GM19452 (cell line): ENCODE measurements around the gene SIGLEC14.
"Not testable (repeated sequence)": the region's sequence is repeated elsewhere in the genome, so short reads cannot be mapped to it uniquely, and the experiment has no call there.

Source experiments
- ATAC-seq: cut with Tn5 transposase; IDR thresholded peaks from one replicate; pipeline ENCODE4 v1.9.1; 2021; ENCODE audit not compliant: unreplicated experiment

Gene SIGLEC14

DNA sequence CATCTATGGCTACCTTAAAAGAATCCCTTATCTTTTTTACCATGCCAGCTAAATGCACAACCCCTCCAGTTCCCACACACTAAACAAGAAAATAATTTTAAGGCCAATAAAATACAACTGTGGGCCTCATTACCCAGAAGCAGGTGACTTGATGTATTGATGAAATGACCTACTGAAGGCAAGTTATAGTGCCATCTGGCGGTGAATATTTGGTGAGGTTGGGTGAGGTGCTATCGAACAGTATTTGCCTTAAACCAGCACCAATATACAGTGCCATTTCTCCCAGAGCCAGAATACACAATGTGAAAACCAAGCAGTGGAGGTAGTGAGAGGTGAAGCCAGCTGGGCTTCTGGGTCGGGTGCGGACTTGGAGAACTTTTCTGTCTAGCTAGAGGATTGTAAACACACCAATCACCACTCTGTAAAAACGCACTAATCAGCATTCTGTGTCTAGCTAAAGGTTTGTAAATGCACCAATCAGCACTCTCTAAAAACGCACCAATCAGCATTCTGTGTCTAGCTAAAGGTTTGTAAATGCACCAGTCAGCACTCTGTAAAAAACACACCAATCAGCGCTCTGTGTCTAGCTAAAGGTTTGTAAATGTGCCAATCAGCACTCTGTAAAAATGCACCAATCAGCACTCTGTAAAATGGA lies 29.4 kb upstream of the SIGLEC14 start:
- not testable (repeated sequence) for ATAC-seq

DNA sequence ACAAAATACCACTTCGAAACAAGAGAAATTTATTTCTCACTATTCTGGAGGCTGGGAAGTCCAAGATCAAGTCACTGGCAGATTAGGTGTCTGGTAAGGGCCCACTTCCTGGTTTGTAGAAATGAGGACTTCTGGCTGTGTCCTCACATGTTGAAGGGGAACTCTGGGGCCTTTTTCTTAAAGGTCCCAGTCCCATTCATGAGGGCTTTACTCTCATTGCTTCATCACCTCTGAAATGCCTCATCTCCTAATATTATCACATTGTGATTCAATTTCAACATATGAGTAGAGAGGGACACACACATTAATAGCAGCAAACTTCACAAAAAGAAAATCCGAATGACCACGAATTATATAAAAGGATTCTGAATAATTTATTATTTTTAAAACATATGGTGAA lies 21.6 kb upstream of the SIGLEC14 start:
- ATAC-seq, result no peak

DNA sequence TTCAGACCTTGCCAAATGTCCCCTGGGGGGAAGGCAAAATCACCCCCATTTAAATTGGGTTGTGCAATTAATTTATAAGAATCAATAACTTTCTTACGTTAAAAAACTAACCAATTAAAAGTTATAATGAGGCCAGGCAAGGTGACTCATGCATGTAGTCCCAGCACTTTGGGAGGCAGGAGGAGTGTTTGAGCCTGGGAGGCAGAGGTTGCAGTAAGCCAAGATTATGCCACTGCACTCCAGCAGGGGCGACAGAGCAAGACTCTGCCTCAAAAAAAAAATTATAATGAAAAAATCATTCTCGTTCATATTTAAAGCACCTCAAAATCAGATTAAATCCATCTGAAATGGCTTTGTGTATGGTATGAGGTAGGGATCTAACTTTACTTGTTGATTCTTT lies 18.4 kb upstream of the SIGLEC14 start:
- ATAC-seq, result no peak

- no peak for ATAC-seq
Observed at GRCh38 chr19:51664131-51664530, 17.5 kb upstream of the SIGLEC14 start.

GRCh38 chr19:51663650-51664049 lies 17.0 kb upstream of the SIGLEC14 start:
- ATAC-seq, result no peak

DNA sequence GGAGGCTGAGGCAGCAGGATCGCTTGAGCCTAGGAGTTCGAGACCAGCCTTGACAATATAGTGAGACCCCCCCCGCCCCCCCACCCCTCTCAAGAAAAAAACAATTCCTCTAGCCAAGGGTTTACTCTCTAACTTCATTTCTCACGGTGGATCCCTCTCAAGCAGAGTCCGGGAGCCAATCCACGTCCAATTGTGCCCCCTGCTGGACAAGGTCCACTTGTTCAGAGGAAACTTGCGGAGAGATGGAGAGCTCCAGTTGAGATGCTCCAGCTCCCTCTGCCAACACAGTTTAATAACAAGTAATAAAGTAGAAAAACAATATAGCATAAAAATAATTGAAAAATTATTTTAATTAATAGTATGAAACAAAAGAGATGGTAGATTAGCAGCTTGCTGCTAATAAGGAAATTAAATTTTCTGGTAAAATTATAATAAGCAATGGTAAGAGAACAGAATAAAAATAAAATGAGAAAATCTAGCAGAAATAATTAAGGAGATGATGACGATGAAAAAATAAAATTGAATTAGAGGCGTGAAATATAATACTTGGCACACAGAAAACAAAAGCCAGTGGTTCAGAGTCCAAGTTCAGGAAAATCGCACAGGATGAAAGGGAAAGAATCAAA lies 14.5 kb upstream of the SIGLEC14 start:
- no peak for ATAC-seq

DNA sequence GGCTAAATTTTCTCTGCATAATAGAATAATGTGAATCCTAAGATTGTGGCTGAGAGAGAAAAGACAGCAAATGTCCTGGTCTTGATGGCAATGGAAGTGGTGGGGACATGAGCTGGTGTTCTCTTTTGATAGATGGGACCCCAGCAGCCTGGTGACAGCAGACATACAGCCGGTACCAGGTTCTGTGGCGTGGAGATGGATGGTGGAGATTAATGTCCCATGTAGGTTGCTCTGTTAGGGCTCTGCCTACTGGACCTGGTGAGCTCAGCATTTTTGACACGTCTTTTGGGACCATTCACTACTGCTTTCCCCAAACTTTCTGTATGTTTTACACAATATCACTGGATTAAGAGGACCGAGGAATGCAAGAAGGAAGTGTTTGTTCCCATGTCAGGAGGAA lies 8.2 kb upstream of the SIGLEC14 start:
- ATAC-seq, result no peak

DNA sequence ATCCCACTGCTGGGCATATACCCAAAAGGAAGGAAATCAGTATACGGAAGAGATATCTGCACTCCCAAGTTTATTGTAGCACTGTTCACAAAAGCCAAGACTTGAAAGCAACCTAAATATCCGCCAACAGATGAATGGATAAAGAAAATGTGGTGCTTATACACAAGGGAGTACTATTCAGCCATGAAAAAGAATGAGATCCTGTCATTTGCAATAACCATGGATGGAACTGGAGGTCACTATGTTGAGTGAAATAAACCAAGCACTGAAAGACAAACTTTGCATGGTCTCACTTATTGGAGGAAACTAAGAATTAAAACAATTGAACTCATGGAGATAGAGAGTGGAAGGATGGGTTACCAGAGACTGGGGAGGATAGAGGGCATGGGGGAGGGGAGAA lies 6.5 kb upstream of the SIGLEC14 start:
- ATAC-seq, result no peak

GRCh38 chr19:51652266-51652665 lies 5.6 kb upstream of the SIGLEC14 start:
- no peak for ATAC-seq

- ATAC-seq, result no peak
Observed at GRCh38 chr19:51651216-51651846, 4.7 kb upstream of the SIGLEC14 start.

DNA sequence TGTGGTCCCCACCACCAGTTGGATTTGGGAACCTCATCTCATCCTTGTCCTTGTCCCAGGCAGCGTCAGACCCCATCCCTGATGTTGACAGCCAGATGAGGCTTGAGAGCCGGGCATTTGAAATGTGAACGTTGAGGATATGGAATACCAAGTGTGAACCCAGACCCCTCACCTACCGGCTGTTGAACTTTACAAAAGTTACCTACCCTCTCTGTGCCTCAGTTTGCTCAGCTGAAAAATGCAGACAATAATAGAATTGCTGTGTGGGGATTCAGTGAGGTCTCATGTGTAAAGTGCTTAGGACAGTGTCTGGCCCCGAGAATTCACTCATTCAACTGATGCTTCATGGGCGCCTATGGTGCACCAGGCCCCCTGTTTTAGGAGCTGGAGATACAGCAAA lies 693 bp upstream of the SIGLEC14 start:
- no peak for ATAC-seq

DNA sequence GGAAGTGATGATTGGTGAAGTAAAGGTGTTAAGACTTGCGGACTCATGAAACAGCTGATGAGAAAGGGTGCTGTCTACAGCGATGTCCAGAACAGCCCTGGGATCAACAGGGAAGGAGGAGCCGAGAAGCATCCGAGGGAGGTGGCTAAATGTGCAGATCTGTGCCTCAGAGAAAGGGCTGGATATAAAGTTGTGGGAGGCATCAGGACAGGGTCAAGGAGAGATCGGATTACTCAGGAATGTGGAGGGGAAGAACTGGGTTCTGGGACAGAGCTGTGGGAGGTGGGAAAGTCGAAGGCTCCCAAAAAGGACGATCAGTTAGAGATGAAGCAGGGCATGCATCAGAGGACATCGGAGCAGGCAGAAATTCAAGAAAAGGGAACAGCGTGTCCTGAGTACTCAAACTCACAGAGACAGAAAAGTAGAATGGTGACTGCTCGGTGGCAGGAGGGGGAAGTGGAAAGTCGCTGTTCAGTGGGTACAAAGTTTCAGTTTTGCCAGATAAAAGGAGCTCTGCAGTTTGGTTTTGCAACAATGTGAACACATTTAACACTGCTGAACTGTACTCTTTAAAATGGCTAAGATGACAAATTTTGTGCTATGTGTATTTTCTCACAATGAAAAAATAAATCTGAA lies 1.9 kb downstream of the SIGLEC14 start:
- no peak for ATAC-seq

DNA sequence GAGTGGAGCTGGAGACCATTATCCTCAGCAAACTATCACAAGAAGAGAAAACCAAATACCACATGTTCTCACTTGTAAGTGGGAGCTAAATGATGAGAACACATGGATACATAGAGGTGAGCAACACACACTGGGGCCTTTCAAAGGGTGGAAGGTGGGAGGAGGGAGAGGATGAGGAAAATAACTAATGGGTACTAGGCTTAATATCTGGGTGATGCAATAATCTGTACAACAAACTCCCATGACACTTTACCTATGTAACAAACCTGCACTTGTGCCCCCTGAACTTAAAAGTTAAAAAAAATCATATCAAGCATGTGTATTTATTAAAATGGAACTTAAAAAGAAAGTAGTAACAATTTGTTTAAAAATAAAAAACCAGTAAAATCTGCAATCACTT lies 5.0 kb downstream of the SIGLEC14 start:
- ATAC-seq, result no peak

- no peak for ATAC-seq
Observed at GRCh38 chr19:51640386-51640785, 6.2 kb downstream of the SIGLEC14 start.

- no peak for ATAC-seq
Observed at GRCh38 chr19:51639916-51640315, 6.7 kb downstream of the SIGLEC14 start.

DNA sequence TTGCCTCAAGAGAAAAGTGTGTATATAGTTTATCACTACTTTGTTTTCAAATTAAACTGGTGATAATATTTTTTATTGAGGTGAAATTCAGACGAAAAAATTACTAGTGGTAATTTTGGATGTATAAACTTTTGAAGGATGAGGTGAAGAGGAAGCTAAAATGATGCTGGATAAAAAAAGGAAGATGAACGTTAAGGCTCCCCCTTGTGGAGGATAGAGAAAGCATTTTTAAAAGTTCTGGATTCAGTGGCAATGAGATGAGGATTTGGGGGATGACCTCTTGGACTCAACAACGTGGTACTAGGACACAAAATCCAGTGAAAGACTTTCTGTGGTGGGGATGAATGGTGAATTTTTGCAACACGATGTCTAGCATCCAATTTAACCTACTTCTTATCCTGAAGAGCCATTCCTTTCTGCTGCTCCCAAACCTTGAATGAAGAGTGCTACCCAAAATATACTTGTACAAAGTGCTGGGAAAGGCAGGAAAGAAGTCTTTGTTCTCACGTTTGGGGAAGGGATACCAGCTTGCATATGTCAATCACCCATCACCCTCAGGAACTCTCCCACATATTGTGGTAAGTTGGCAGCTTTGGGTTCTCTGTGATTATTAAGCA lies 9.2 kb downstream of the SIGLEC14 start:
- no peak for ATAC-seq

DNA sequence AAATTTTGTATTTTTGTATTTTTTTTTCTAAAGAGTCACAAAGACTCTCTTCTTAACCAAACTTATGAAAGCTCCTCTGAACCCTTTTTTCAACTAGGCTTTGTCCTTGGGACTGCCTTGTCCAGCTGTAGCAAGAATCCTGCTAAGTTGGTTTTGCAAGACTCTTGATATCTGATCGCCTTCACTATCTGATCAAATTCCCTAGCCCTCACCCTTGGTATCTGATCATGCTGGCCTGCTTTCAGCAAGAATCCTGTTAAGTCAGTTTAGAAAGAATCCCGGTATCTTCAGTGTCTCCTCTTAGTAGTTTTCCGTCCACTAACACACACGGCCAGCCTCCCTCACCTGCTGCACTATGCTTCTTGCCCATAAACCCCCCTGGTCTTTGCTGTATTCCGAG lies 14.5 kb downstream of the SIGLEC14 start:
- ATAC-seq, result no peak

DNA sequence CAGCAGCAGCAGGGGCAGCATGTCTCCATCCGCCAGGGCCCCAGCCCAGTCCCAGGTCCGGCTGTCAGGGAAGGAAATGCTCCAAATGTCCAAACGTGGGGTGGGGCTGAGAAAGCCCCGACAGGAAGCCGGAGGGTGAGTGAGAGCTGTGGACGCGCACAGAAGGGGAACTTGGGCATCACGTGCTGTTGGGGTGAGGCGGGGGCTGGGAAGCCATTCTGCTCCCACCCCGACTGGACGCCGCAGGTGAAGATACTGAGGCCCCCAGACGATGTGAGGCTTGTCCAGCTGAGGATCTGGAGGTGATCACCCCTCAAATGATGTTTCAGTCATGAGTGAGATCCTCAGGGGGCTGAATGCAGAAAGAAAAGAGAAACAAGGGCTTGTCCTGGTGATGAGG lies 16.3 kb downstream of the SIGLEC14 start, which contains the start of gene SIGLEC5:
Gene SIGLEC5 (minus strand): TSS at position 87 of the 400 bp plus-strand sequence. CDS start 66 bp downstream, at position 21.
- ATAC-seq, result not testable (repeated sequence)

GRCh38 chr19:51628153-51628939 lies 18.3 kb downstream of the SIGLEC14 start:
- no peak for ATAC-seq

DNA sequence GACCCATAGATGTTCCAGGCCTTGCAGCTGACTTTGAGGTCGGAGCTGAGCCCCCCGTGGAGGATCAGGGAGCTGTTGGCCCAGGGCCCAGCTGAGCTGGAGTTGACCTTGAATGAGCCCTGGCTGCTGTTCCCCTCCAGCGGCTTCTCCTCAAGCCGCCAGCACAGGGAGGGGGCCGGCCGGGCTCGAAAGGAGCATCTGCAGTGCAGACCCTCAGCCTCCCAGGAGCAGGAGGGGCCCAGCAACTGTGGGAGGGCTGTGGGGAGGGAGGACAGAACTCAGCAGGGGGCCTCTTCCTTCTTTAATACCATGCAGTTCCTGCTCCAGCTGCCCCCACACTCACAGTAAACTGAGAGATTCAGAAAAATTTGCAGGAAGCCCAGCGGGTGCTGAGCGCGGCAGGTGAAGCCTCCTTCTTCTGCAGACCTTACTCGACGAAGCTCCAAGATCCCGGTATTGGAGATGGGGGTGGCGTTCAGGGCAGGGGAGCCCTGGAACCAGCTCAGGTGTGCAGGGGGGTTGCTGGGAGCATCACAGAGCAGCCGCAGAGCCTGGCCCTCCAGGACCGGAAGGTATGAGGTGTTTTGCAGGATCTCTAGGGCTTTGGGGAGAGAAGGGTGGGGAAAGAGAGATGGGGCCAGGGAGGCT lies 19.0 kb downstream of the SIGLEC14 start:
- ATAC-seq, result no peak
